HCT116 (cell line): ENCODE results near the gene KCTD10.
"Not testable (repeated sequence)": the region's sequence is repeated elsewhere in the genome, so short reads cannot be mapped to it uniquely, and the experiment has no call there.

Experiments
- EZH2 ChIP-seq: fragments of 200-600 bp; sonication (generic); IDR thresholded peaks from 2 replicates; pipeline ENCODE4 v1.6.1; 2017; ENCODE audit warnings: antibody characterized with exemption, mixed run types
- EZH2phosphoT487 ChIP-seq: fragments of 200-600 bp; IDR thresholded peaks from 2 replicates; pipeline ENCODE4 v1.6.1; 2018; ENCODE audit warnings: antibody characterized with exemption, borderline replicate concordance
- POLR2A ChIP-seq: IDR thresholded peaks from 2 replicates; pipeline ENCODE4 v1.7.0; 2011; ENCODE audit warnings: borderline replicate concordance; ENCODE audit not compliant: insufficient read depth, insufficient read length; ENCODE audit errors: extremely low read depth
- SIN3A ChIP-seq: IDR thresholded peaks from 2 replicates; pipeline ENCODE4 v1.6.1; 2012; ENCODE audit warnings: low read depth
- SRF ChIP-seq: IDR thresholded peaks from 2 replicates; pipeline ENCODE4 v1.6.1; 2012; ENCODE audit warnings: low read depth
- YY1 ChIP-seq: IDR thresholded peaks from 2 replicates; pipeline ENCODE4 v1.6.1; 2011; ENCODE audit warnings: low read length, low read depth, moderate library complexity, mild to moderate bottlenecking; ENCODE audit not compliant: insufficient replicate concordance; ENCODE audit errors: extremely low read depth
- TF ChIP-seq, protein P1 (sequence below), 3 experiments: fragments of 200-600 bp in 1 of 3; sonication (generic) in 1 of 3; IDR thresholded peaks in 2 of 3; conservative IDR thresholded peaks in 1 of 3; 2 replicates each; pipeline ENCODE4 v1.5.1; 2012 to 2017; ENCODE audit warnings: low read depth in 2 of 3, low read length in 2 of 3, antibody characterized with exemption in 1 of 3, borderline replicate concordance in 1 of 3, control low read depth in 1 of 3, mild to moderate bottlenecking in 1 of 3, mixed read lengths in 1 of 3, mixed run types in 1 of 3, moderate library complexity in 1 of 3; ENCODE audit not compliant: insufficient read depth in 1 of 3
- TF ChIP-seq, protein P2 (sequence below): IDR thresholded peaks from 2 replicates; pipeline ENCODE4 v1.6.1; 2012

DNA sequence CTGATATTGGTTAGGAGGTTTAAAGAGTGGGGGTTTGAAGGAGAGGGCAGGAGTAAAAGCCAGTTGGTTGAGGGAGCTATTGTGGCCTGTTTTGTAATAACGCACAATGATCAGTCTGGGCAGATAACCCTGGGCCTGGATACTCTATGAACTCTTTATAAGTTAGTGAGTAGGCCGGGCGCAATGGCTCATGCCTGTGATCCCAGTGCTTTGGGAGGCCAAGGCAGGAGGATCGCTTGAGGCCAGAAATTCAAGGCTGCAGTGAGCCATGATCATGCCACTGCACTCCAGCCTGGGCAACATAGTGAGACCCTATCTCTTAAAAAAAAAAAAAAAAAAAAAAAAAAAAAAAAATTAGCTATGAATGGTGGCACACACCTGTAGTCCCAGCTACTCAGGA, 71.0 kb downstream of the KCTD10 start:
- TF ChIP-seq, protein P1, sequence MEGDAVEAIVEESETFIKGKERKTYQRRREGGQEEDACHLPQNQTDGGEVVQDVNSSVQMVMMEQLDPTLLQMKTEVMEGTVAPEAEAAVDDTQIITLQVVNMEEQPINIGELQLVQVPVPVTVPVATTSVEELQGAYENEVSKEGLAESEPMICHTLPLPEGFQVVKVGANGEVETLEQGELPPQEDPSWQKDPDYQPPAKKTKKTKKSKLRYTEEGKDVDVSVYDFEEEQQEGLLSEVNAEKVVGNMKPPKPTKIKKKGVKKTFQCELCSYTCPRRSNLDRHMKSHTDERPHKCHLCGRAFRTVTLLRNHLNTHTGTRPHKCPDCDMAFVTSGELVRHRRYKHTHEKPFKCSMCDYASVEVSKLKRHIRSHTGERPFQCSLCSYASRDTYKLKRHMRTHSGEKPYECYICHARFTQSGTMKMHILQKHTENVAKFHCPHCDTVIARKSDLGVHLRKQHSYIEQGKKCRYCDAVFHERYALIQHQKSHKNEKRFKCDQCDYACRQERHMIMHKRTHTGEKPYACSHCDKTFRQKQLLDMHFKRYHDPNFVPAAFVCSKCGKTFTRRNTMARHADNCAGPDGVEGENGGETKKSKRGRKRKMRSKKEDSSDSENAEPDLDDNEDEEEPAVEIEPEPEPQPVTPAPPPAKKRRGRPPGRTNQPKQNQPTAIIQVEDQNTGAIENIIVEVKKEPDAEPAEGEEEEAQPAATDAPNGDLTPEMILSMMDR (IDR thresholded peaks at IDR 0.05 in 2 of 3, conservative IDR thresholded peaks at IDR 0.05 in 1 of 3; ENCODE audit: borderline replicate concordance in 1 of 3, insufficient read depth in 1 of 3, low read depth in 2 of 3, low read length in 2 of 3): not testable (repeated sequence)
- TF ChIP-seq EZH2, POLR2A, YY1, SIN3A, SRF, EZH2phosphoT487: not testable (repeated sequence)
- TF ChIP-seq, protein P2, sequence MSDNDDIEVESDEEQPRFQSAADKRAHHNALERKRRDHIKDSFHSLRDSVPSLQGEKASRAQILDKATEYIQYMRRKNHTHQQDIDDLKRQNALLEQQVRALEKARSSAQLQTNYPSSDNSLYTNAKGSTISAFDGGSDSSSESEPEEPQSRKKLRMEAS: not testable (repeated sequence)
